Neural cell (in vitro differentiated cells): Measurements from ENCODE around the gene TRPV2. TPM values are rescaled to one million over a fixed set of nuclear protein-coding genes. Genes with fewer than 3 reads are reported as not detected.

Source experiments
- H2AFZ ChIP-seq: fragments of 200-600, 300-800 bp; sonication (generic), shearing (Covaris generic); 2 replicates; pipeline ENCODE4 v1.6.0; 2014; ENCODE audit warnings: low read depth, mild to moderate bottlenecking, antibody characterized with exemption, low read length, moderate library complexity
- H3F3A ChIP-seq: fragments of 200-600 bp; shearing (Covaris generic); 2 replicates; pipeline ENCODE4 v1.6.1; 2016; ENCODE audit warnings: mild to moderate bottlenecking, moderate library complexity, mixed read lengths, antibody characterized with exemption, low read length; ENCODE audit not compliant: insufficient read depth, poor library complexity, severe bottlenecking
- H3K27ac ChIP-seq: fragments of 200-600, 300-800 bp; sonication (generic), shearing (Covaris generic); 2 replicates; pipeline ENCODE4 v1.5.1; 2014; ENCODE audit warnings: mild to moderate bottlenecking, low read length, moderate library complexity
- H3K27me3 ChIP-seq: fragments of 300-800, 200-600 bp; sonication (generic), shearing (Covaris generic); 2 replicates; pipeline ENCODE4 v1.6.0; 2014; ENCODE audit warnings: mild to moderate bottlenecking, low read depth, low read length, moderate library complexity; ENCODE audit not compliant: insufficient read depth
- H3K36me3 ChIP-seq: fragments of 300-800, 200-600 bp; sonication (generic), shearing (Covaris generic); 2 replicates; pipeline ENCODE4 v1.5.1; 2014; ENCODE audit warnings: mild to moderate bottlenecking, antibody characterized with exemption, low read length, moderate library complexity; ENCODE audit not compliant: insufficient read depth
- H3K4me2 ChIP-seq: fragments of 300-800, 200-600 bp; sonication (generic), shearing (Covaris generic); 2 replicates; pipeline ENCODE4 v1.6.0; 2014; ENCODE audit warnings: mild to moderate bottlenecking, low read length
- H3K4me3 ChIP-seq: fragments of 300-800, 200-600 bp; sonication (generic), shearing (Covaris generic); 2 replicates; pipeline ENCODE4 v1.5.1; 2014; ENCODE audit warnings: mild to moderate bottlenecking, low read length, moderate library complexity
- H3K79me2 ChIP-seq: fragments of 200-600 bp; shearing (Covaris generic); replicated peaks from 2 replicates; pipeline ENCODE4 v1.6.0; 2014; ENCODE audit warnings: mild to moderate bottlenecking, low read length, moderate library complexity; ENCODE audit not compliant: insufficient read depth
- H3K9ac ChIP-seq: fragments of 300-800, 200-600 bp; sonication (generic), shearing (Covaris generic); 2 replicates; pipeline ENCODE4 v1.6.1; 2016; ENCODE audit warnings: mild to moderate bottlenecking, low read length, mixed read lengths
- H3K9me2 ChIP-seq: fragments of 200-600 bp; shearing (Covaris generic); 2 replicates; pipeline ENCODE4 v1.6.1; 2016; ENCODE audit warnings: mild to moderate bottlenecking, low read length, mixed read lengths; ENCODE audit not compliant: insufficient read depth
- H3K9me3 ChIP-seq: fragments of 200-600, 300-800 bp; sonication (generic), shearing (Covaris generic); 2 replicates; pipeline ENCODE4 v1.6.1; 2016; ENCODE audit warnings: mild to moderate bottlenecking, mixed run types, low read length, moderate library complexity, mixed read lengths
- H4K20me1 ChIP-seq: fragments of 200-600 bp; shearing (Covaris generic); 2 replicates; pipeline ENCODE4 v1.6.1; 2016; ENCODE audit warnings: mild to moderate bottlenecking, mixed run types; ENCODE audit not compliant: insufficient read depth
- EP300 ChIP-seq: fragments of 450-650 bp; conservative IDR thresholded peaks from 2 replicates; pipeline ENCODE4 v1.6.1; 2014; ENCODE audit warnings: antibody characterized with exemption, mild to moderate bottlenecking, moderate library complexity; ENCODE audit not compliant: poor library complexity, severe bottlenecking
- EZH2 ChIP-seq: fragments of 200-600, 300-800 bp; shearing (Covaris generic), sonication (generic); IDR thresholded peaks from 2 replicates; pipeline ENCODE4 v1.6.1; 2014; ENCODE audit warnings: antibody characterized with exemption, low read length, borderline replicate concordance, mild to moderate bottlenecking; ENCODE audit not compliant: insufficient read depth, poor library complexity, severe bottlenecking
- MXI1 ChIP-seq: fragments of 450-650 bp; conservative IDR thresholded peaks from 2 replicates; pipeline ENCODE4 v1.6.1; 2014; ENCODE audit warnings: antibody characterized with exemption, mild to moderate bottlenecking; ENCODE audit not compliant: poor library complexity, severe bottlenecking
- POLR2AphosphoS5 ChIP-seq: IDR thresholded peaks from 2 replicates; pipeline ENCODE4 v1.6.1; 2012
- RAD21 ChIP-seq: fragments of 450-650 bp; conservative IDR thresholded peaks from 2 replicates; pipeline ENCODE4 v1.6.1; 2014; ENCODE audit warnings: antibody characterized with exemption, mild to moderate bottlenecking, moderate library complexity
- REST ChIP-seq: IDR thresholded peaks from 2 replicates; pipeline ENCODE4 v1.6.1; 2012; ENCODE audit warnings: borderline replicate concordance
- SMC3 ChIP-seq: fragments of 450-650 bp; conservative IDR thresholded peaks from 2 replicates; pipeline ENCODE4 v1.6.1; 2014; ENCODE audit warnings: antibody characterized with exemption, mild to moderate bottlenecking, moderate library complexity; ENCODE audit not compliant: poor library complexity
- TAF1 ChIP-seq: IDR thresholded peaks from 2 replicates; pipeline ENCODE4 v1.6.1; 2012; ENCODE audit warnings: low read depth
- polyA plus RNA-seq: library from polyadenylated mRNA; depleted of rRNA; stranded (reverse); fragments of >200 nt; gene quantifications from 2 replicates; pipeline ENCODE4 v1.2.3, GENCODE V29; 2014
- TF ChIP-seq, protein P1 (sequence below): fragments of 450-650 bp; IDR thresholded peaks from 2 replicates; pipeline ENCODE4 v1.5.1; 2014; ENCODE audit warnings: antibody characterized with exemption, mild to moderate bottlenecking, moderate library complexity; ENCODE audit not compliant: poor library complexity, severe bottlenecking

Gene TRPV2
- polyA plus RNA-seq, 1 donor from 2014 or later, result not detected

- no peaks in the 10 kb centered on the region for H3K9me3 ChIP-seq
- no peaks in the 10 kb centered on the region for H3K79me2 ChIP-seq
- no peaks in the 10 kb centered on the region for H4K20me1 ChIP-seq
- no peaks in the 10 kb centered on the region for H3K36me3 ChIP-seq
- no peak overlapping the region for H3K27ac ChIP-seq
- no peaks in the 10 kb centered on the region for H3K27me3 ChIP-seq
- H3K4me3 ChIP-seq, result no peak overlapping the region
- H3K9me2 ChIP-seq, result no peaks in the 10 kb centered on the region
- no peak overlapping the region for H3K4me2 ChIP-seq
- H2AFZ ChIP-seq, result no peak overlapping the region
- H3F3A ChIP-seq, result no peaks in the 10 kb centered on the region
- H3K9ac ChIP-seq, result no peak overlapping the region
- no peak for TF ChIP-seq SMC3
Measured at GRCh38 chr17:16418685-16419068, 3.3 kb downstream of the TRPV2 start.

DNA sequence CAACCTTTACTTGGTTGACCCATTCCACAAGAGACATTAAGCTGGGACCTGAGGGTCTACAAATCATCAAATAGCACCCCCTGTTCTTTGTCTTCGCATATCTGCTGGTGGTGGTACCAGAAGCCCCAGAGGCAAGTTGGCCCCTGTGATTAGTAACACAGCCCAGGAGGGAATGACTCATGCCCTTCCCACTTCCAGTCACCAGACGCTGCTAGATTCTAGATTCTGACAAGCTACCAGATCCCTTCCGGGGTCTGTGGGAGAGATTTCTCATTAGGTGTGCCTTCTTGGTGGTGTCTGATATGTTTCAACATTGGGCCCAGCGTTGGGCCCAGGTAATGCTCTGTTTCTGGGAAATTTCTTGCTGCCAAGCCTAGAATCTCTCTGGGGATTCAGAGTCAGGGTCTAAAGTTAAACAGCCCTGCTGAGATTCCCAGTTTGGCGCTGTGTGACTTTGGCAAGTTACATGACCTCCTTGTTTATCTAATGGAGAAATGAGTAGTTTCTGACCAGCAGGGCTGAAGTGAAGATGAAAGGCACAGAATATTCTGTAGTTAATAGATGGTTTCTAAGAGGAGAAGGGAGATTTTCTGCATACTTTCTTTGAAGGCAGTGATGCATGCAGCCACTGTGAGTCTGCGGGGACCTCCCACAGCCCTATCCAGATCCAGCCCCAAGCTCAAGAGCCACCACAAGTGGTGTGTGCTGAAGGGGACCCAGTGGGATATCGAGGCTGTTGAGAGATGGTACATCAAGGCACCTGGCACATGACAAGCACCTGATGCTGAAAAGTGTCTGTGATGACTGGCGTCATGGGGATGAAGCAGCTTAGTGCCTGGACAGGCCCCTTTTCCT lies 3.9 kb downstream of the TRPV2 start:
- Histone ChIP-seq H3K4me2 (no peak overlapping the region), H2AFZ (no peak overlapping the region), H3K9ac (no peak overlapping the region), H3K9me3 (no peaks in the 10 kb centered on the region), H3K9me2 (no peaks in the 10 kb centered on the region), H3K27me3 (no peaks in the 10 kb centered on the region), H3K79me2 (no peaks in the 10 kb centered on the region), H3F3A (no peaks in the 10 kb centered on the region), H3K27ac (no peak overlapping the region), H4K20me1 (no peaks in the 10 kb centered on the region), H3K4me3 (no peak overlapping the region), H3K36me3 (no peaks in the 10 kb centered on the region)
- TF ChIP-seq RAD21, result no peak
- TF ChIP-seq EP300, result no peak
- TF ChIP-seq REST, result no peak
- TF ChIP-seq TAF1, result no peak
- no peak for TF ChIP-seq SMC3
- no peak for TF ChIP-seq MXI1
- TF ChIP-seq EZH2, result no peak
- no peak for TF ChIP-seq POLR2AphosphoS5
- TF ChIP-seq, protein P1, sequence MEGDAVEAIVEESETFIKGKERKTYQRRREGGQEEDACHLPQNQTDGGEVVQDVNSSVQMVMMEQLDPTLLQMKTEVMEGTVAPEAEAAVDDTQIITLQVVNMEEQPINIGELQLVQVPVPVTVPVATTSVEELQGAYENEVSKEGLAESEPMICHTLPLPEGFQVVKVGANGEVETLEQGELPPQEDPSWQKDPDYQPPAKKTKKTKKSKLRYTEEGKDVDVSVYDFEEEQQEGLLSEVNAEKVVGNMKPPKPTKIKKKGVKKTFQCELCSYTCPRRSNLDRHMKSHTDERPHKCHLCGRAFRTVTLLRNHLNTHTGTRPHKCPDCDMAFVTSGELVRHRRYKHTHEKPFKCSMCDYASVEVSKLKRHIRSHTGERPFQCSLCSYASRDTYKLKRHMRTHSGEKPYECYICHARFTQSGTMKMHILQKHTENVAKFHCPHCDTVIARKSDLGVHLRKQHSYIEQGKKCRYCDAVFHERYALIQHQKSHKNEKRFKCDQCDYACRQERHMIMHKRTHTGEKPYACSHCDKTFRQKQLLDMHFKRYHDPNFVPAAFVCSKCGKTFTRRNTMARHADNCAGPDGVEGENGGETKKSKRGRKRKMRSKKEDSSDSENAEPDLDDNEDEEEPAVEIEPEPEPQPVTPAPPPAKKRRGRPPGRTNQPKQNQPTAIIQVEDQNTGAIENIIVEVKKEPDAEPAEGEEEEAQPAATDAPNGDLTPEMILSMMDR, result no peak
